Chondrocyte (in vitro differentiated cells): ENCODE data around the gene MUSK. TPM values are rescaled to one million over a fixed set of nuclear protein-coding genes. Genes with fewer than 3 reads are reported as not detected.
A peak's percentile ranks its signal among the peaks of the same experiment; 100 is the strongest.

Experiments
- DNase-seq: peaks from one replicate; pipeline ENCODE4 v3.0.0; 2021; ENCODE audit warnings: mixed read lengths, low spot score
- H3K27ac Mint-ChIP-seq: one replicate; pipeline ENCODE4 v1.8.0; 2021; ENCODE audit warnings: mild to moderate bottlenecking, moderate library complexity, mixed read lengths; ENCODE audit not compliant: unreplicated experiment
- H3K27me3 Mint-ChIP-seq: 2 replicates; pipeline ENCODE4 v1.8.0; 2021; ENCODE audit warnings: low read depth, mixed read lengths
- H3K36me3 Mint-ChIP-seq: 2 replicates; pipeline ENCODE4 v1.8.0; 2021; ENCODE audit warnings: low read depth, mixed read lengths
- H3K4me1 Mint-ChIP-seq: 2 replicates; pipeline ENCODE4 v1.8.0; 2021; ENCODE audit warnings: low read depth, mild to moderate bottlenecking, mixed read lengths
- H3K4me3 Mint-ChIP-seq: one replicate; pipeline ENCODE4 v1.8.0; 2021; ENCODE audit warnings: mild to moderate bottlenecking, moderate library complexity, mixed read lengths; ENCODE audit not compliant: unreplicated experiment
- H3K9me3 Mint-ChIP-seq: 2 replicates; pipeline ENCODE4 v1.8.0; 2021; ENCODE audit warnings: low read depth, mixed read lengths
- total RNA-seq: library from RNA; stranded (reverse); gene quantifications from 3 replicates; pipeline ENCODE4 v1.2.1, GENCODE V29; 2021
- TF ChIP-seq, protein P1 (sequence below): fragments of 200-600 bp; sonication (generic); IDR thresholded peaks from 2 replicates; pipeline ENCODE4 v1.5.0; 2021; ENCODE audit warnings: antibody characterized with exemption, mild to moderate bottlenecking, moderate library complexity

Gene MUSK
- total RNA-seq, 1 donor from 2014 or later, result not detected

- TF ChIP-seq, protein P1, sequence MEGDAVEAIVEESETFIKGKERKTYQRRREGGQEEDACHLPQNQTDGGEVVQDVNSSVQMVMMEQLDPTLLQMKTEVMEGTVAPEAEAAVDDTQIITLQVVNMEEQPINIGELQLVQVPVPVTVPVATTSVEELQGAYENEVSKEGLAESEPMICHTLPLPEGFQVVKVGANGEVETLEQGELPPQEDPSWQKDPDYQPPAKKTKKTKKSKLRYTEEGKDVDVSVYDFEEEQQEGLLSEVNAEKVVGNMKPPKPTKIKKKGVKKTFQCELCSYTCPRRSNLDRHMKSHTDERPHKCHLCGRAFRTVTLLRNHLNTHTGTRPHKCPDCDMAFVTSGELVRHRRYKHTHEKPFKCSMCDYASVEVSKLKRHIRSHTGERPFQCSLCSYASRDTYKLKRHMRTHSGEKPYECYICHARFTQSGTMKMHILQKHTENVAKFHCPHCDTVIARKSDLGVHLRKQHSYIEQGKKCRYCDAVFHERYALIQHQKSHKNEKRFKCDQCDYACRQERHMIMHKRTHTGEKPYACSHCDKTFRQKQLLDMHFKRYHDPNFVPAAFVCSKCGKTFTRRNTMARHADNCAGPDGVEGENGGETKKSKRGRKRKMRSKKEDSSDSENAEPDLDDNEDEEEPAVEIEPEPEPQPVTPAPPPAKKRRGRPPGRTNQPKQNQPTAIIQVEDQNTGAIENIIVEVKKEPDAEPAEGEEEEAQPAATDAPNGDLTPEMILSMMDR, result no peak
- Mint-ChIP-seq H3K4me1 (peaks cover 21% of the 10 kb centered on the region), H3K4me3 (no peak overlapping the region), H3K27me3 (no peaks in the 10 kb centered on the region), H3K36me3 (no peaks in the 10 kb centered on the region), H3K9me3 (no peaks in the 10 kb centered on the region), H3K27ac (peak overlapping the region; percentile 76)
- DNase-seq, result no peak
Measured at GRCh38 chr9:110802416-110803035, 133.9 kb downstream of the MUSK start.

GRCh38 chr9:110807956-110808598 lies 139.5 kb downstream of the MUSK start:
- Mint-ChIP-seq H3K4me1 (no peaks in the 10 kb centered on the region), H3K27me3 (no peaks in the 10 kb centered on the region), H3K27ac (no peak overlapping the region), H3K4me3 (no peak overlapping the region), H3K36me3 (no peaks in the 10 kb centered on the region), H3K9me3 (no peaks in the 10 kb centered on the region)
- TF ChIP-seq, protein P1, result no peak
- no peak for DNase-seq

- no peaks in the 10 kb centered on the region for H3K27me3 Mint-ChIP-seq
- TF ChIP-seq, protein P1, result no peak
- no peaks in the 10 kb centered on the region for H3K4me1 Mint-ChIP-seq
- no peaks in the 10 kb centered on the region for H3K9me3 Mint-ChIP-seq
- no peaks in the 10 kb centered on the region for H3K36me3 Mint-ChIP-seq
- H3K4me3 Mint-ChIP-seq, result no peak overlapping the region
- no peak overlapping the region for H3K27ac Mint-ChIP-seq
- no peak for DNase-seq
Measured at GRCh38 chr9:110808599-110808980, 140.0 kb downstream of the MUSK start.

DNA sequence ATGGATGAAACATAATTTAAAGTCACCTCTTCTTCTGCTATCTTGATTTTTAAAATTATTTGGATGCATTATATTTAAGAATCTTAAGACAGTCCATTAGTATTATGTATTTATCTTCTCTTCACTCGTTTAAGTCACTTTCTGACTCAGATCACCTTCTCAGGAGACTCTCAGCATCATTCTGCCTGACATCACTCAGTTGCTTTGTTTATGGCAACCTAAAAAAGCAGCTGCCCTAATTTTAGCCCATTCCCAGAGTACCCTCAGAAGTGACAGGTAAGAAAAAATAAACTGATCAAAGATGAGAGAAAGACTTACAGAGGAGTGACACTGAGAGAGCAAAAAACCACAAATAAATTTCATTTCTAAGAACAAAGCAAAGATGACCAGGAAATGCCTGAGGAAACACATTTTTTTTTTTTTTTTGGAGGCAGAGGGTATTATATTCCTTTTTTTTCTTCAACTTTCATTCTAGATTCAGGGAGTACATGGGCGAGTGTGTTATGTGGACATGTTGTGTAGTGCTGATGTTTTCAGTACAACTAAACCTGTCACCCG lies 140.5 kb downstream of the MUSK start:
- no peaks in the 10 kb centered on the region for H3K9me3 Mint-ChIP-seq
- no peaks in the 10 kb centered on the region for H3K4me1 Mint-ChIP-seq
- no peaks in the 10 kb centered on the region for H3K27me3 Mint-ChIP-seq
- TF ChIP-seq, protein P1, result no peak
- no peaks in the 10 kb centered on the region for H3K36me3 Mint-ChIP-seq
- no peak overlapping the region for H3K27ac Mint-ChIP-seq
- H3K4me3 Mint-ChIP-seq, result no peak overlapping the region
- DNase-seq, result no peak

DNA sequence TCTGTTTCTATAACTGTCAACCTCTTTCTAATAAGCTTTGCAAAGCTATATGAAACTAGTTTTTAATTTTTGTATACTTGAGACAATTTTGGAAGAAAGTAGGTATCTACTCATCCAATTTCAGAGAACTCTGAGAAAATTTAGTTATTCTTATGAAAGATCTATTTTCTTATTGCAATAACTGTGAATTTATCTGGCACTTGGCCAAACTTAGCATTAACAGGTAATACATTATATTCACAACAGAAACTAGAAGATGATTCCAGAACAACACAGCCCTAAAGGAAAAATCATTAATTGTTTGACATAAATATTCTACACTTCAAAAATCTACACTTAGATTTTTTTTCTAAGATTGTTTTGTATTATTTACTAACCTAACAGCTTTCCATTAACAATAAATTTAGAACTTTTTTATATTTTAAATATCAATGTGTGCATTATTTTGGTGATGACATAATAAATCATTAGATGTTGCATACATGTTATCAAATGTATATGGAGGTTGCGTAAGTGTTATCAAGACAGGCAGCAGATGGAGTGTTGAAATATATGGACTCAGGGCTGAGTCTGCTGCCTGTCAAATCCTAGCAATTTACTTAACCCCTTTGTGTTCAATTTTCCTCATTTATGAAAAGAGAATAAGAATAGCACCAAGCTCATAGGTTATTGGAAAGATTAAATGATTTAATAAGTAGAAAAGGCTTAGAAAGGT lies 141.8 kb downstream of the MUSK start:
- no peak overlapping the region for H3K27ac Mint-ChIP-seq
- no peak overlapping the region for H3K4me3 Mint-ChIP-seq
- H3K4me1 Mint-ChIP-seq, result no peaks in the 10 kb centered on the region
- H3K9me3 Mint-ChIP-seq, result no peaks in the 10 kb centered on the region
- H3K27me3 Mint-ChIP-seq, result no peaks in the 10 kb centered on the region
- TF ChIP-seq, protein P1, result no peak
- no peak for DNase-seq
- no peaks in the 10 kb centered on the region for H3K36me3 Mint-ChIP-seq
